Measurements from ENCODE around the gene NDUFB11. TPM values are rescaled to one million over a fixed set of nuclear protein-coding genes. Genes with fewer than 3 reads are reported as not detected.
A peak's percentile ranks its signal among the peaks of the same experiment; 100 is the strongest.
"Not testable (repeated sequence)": the region's sequence is repeated elsewhere in the genome, so short reads cannot be mapped to it uniquely, and the experiment has no call there.

NDUFB11 gene
- total RNA-seq, 2 donors from 2014 or later: 75.9 to 83.0 TPM

DNA sequence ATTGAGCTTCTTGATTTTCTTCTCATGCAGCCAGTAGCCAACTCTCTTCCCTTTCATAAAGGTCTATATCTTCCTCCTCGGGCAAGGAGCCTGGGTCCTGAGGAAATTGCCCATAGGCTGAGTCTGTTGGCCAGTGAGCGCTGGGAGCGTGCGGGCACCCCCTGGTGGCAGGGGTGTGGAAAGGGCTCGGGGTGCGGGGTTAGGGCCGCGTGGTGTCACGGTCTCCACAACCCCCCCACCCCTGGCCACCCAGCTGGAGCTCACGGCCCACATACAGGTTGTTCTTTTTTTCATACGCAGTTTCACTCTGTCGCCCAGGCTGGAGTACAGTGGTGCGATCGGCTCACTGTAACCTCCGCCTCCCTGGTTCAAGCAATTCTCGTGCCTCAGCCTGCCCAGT lies 13.6 kb upstream of the NDUFB11 start:
- DNase-seq: no peak
- intact Hi-C loops (cut with DNase I, micrococcal nuclease): no loop called here
- no peak for ATAC-seq

DNA sequence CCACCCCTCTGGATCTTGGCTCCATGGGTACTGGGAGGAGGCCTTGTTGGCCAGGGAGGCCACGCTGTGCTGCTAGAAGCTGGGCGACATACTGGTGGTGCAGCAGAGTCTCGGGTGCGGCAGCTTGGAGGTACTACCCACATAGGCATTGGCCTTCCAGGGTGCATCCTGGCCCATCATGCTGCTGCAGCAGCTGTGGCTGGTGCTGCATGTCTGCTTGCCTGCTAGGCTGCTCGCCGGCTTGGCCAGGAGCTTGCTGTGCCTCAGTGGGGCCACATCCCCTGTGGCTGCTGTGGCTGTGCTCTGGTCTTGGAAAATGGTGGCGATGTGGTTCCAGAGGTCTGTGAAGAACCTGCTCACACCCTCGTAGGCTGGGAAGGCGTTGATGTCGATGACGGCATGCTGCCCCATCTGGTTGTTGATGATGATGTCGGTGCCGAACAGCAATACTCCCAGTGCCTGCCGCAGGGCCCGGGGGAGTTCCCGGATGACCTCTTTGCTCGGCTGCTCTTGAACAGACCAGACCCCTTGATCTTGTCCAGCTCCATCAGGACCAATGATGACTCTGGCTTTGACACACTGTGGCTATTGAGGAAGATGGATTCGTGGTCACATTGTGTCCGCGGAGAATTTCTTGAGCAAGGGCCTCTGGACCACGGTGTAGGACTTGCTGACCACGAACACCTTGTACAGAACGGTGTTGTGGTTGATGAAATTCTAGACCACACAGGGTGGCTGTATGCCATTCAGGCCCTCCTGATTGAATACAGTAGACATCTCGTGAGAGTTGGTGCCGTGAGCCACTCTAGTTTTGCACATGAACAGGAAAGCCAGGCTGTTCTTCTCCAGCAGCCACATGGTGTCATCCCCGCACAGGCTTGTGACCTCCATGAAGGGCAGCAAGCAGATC lies 12.4 kb upstream of the NDUFB11 start:
- intact Hi-C loops (cut with DNase I, micrococcal nuclease): no loop called here
- no peak for DNase-seq
- ATAC-seq: no peak

DNA sequence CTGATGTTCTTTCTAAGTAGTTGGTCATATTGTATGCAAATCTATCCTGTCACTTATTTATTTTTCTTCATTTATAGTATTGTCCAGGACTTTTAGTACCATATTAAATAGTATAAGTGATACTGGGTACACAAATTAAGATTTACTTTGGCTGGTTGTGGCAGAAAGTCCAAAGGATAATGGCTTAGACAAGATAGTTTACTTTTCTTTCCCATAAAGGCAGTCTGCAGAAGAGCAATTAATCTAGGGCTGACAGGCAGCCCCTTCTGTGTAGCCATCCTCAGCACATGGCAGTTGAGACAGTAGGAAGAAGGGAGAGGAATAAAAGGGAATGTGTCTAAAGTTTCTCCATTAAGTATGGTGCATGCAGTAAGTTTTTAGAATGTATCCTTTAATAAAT lies 6.9 kb upstream of the NDUFB11 start:
- no peak for ATAC-seq
- intact Hi-C loops (cut with DNase I, micrococcal nuclease): no loop called here

DNA sequence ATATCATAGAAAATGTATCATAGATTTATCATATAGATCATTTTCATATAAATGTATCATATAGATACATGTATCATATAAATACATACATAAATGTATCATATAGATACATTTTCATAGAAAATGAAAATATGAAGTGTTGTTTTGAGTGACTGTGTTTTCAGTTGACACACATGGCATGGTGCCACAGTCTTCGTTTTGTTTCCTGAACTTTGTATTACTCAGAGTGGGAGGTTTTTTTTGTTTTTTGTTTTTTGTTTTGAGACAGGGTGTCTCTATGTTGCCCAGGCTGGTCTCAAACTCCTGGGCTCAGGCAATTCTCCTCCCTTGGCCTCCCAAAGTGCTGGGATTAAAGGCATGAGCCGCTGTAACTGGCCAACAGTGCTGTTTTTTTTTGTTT lies 4.4 kb upstream of the NDUFB11 start:
- DNase-seq (no peak), ATAC-seq (no peak)
- intact Hi-C loops (cut with DNase I, micrococcal nuclease): no loop called here

More for the DNA sequence above, 6.9 kb upstream of the NDUFB11 start:
- DNase-seq: no peak

DNA sequence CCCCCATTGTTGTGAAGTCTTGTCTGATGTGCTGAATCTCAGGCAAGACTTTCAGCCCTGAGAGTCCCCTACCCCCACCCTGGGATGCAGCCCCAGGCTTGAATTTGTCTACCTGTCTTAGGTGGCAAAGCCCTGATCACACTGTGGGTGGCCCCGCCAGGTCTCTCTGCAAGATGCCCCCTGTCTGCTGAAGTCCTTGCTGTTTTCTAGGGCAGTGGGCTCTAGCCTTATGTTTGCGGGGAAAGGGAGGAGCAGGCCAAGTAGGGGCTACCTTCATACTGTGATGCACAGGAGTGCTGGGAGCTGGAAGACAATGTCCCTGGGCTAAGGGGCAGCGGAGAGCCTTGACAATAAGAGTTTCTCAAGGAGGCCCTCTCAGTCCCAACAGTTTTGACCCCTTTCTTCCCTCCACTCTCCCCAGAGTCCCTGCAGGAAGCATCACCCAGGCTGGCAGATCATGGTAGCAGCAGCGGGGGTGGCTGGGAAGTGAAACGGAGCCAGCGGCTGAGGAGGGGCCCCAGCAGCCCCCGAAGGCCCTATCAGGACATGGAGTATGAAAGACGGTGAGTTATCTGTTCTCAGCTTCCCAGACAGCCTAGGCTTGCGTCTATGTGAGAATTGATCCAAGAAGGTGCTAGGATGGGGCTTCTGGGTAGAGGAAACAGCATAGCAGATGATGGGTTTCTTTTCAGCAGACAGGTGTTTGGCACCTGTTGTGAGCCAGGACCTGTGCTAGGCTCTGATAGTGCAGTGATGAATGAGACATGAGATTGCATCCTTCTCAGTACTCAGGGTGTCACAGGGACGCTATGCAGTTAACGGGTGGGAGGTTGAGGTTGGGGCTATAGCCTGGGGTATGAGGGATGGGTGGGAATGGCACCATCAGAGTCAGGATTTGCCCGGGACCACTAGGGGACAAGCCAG lies 2.7 kb upstream of the NDUFB11 start:
- ATAC-seq (no peak), DNase-seq (no peak)
- intact Hi-C loops (cut with DNase I, micrococcal nuclease): no loop called here

DNA sequence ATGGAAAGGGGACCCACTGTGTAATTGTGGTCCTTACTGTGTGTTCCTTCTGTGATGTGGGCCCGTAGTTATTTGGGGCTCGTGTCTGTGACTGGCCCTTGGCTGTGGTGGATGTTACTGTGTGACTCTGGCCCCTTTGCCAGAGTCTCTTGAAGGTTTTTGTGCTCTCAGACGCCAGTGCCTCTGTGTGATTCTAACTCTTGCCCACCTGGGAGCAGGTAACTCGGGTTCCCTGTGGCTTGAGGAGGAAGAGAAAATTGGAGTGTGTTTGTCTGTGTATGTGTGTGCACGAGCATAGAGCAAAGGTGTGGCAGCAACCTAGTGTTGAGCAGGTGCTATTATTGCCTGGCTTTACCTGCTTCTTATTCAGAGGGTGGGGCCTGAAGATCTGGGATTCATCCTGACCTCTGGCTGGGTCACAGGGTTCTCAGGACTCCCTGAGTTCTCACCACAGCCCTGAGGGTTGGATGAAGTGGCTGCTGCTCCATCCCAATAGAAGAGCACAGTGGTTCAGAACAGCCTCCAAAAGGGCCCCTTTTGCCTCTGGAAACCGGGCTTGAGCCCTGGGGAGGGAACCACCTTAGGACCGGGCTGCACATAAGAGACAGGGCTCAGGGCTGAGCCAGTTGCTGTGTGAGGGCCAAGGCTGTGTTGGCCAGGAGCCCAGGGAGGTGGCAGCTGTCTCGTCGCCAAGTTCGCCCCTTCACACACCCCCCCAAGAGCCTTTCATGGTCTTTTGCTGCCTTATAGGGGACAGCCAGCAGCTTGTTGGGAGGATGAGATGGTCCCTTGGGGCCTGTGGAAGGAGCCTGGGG lies 1.8 kb upstream of the NDUFB11 start:
- intact Hi-C loops (cut with DNase I, micrococcal nuclease): no loop called here
- DNase-seq: peak; percentile 27 to 53
- peak; percentile 60 for ATAC-seq

DNA sequence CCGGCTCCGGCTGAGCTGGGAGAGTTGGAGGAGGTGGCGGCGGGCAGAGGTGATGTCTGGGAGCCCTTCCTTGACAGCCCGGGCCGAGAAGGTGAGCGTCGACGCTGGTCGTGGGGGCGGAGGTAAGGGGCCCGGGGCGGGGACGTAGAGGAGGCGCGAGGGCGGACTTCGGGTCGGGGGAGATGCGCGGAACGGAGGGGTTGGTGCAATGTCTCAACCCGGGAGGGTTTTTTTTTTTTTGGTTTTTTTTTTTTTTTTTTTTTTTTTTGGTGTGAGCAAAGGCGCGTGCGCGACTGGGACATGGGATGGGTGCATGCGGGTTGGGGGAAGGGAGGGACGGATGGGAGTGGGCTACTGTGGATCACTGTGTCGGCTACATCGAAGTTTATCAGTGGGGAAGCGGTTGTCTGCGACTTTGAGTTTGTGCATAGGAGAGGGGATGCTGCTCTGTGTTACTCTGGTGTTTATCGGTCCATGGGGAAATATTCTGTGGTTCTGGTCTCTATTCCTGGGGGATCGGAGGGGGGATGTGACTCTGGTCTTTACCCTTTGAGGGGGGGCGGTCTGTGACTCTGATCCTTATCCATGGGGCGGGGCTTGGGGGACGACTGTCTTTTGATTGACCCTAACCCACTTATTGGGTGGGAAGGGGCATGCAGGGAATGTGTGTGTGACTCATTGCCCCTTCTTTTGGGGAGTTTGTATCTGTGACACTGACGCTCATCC lies 1.1 kb upstream of the NDUFB11 start:
- intact Hi-C loops (cut with DNase I, micrococcal nuclease): no loop called here
- ATAC-seq (peak; percentile 32), DNase-seq (peak in 1 of 2 donors; percentile 23)

DNA sequence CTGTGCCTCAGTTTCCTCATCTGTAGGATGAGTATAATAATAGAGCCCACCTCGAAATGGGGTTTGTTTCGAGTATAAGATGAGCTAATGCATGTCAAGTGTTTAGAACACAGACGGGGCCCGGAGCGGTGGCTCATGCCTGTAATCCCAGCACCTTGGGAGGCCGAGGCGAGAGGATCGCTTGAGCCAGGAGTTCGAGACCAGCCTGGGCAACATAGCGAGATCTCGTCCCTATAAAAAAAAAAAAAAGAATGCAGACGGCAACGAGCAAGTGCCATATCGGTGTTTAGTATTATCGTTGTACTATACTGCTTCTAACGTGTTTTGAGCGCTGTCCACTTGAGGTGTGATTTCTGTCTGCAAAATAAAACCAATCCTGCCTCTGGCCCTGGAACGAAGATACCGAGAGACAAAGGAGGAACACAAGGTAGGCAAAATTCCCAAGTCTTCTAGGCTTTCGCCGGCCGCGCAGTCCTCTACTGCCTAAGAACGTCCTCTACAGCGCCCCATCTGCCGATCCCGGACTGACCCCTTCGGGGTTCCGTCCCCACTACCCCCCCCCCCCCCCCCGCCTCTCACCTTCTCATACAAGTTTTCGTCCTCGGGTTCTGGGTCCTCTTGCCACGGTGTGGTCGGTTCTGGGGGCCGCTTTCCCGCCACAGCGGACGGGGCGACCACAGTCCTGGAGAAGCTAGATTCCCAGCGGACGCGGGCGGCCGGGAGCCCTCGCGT lies 442 bp downstream of the NDUFB11 start:
- peak; percentile 26 for ATAC-seq
- peak in 1 of 2 donors; percentile 51 for DNase-seq
- intact Hi-C loops (cut with DNase I, micrococcal nuclease): no loop called here

DNA sequence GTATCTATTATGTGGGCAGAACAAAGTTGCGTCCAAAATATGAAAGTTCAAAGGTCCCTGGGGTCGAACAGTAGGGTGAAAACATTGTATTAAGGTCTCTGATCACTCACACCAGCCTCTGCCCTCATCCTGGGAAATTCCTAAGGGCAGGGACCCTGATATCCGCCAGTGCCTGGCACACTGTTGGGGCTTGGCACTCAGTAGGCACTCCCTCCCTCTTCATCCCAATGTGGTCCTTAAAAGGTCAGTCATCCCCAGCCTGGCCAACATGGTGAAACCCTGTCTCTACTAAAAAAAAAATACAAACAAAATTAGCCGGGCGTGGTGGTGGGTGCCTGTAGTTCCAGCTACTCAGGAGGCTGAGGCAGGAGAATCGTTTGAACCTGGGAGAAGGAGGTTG lies 6.3 kb downstream of the NDUFB11 start:
- ATAC-seq: no peak
- intact Hi-C loops (cut with DNase I, micrococcal nuclease): no loop called here
- DNase-seq: no peak

DNA sequence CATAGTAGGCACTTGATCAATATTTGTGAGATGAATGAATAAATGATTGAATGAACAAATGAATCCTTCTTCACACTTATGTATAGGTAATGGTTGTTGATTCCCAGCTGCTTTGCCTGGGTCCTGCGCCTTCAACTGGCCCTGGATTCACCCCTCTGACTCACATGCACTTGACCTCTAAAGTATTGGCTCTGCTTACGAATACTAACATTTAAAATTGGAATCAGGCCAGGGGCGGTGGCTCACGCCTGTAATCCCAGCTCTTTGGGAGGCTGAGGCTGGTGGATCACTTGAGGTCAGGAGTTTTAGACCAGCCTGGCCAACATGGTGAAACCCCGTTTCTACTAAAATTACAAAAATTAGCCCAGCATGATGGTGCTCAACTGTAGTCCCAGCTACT lies 8.9 kb downstream of the NDUFB11 start:
- DNase-seq; intact Hi-C loops (cut with DNase I, micrococcal nuclease): not testable (repeated sequence)
- peak; percentile 76 for ATAC-seq

DNA sequence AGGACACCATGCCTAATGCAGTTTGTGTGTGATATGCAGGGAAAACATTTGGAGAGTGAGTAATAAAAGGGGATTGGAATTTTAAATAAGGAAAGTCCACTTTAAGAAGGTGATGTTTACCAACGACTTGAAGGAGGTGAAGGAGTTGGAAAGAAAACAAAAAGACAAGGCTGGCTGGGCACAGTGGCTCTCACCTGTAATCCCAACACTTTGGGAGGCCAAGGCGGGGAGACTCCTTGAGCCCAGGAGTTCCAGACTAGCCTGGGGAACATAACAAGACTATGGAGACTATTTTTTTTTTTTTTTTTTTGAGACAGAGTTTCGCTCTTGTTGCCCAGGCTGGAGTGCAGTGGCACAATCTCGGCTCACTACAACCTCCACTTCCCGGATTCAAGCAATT lies 11.0 kb downstream of the NDUFB11 start:
- ATAC-seq: no peak
- intact Hi-C loops (cut with DNase I, micrococcal nuclease): no loop called here
- no peak for DNase-seq

DNA sequence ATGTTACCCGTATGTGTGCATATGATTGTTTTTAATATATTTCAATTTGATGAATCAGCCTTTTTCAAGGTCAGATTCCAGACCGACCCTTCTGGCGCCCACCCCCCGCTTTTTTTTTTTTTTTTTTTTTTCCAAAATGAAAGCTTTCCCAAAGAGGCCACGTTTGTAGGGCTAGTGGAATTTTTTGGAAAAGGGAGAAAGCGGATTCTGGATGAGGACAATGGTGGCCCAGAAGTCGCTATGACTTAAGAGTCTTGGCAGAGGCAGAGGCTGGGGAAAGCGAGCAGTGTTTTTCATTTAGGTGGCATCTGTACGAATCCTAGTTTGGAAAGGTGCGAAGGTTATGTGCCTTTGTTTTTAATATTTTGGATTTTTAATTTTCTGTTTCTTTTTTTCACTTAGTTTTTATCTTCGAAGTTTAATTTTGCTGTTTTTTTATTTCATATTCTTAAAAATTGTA lies 14.6 kb downstream of the NDUFB11 start:
- ATAC-seq: no peak
- no peak for DNase-seq
- intact Hi-C loops (cut with DNase I, micrococcal nuclease): no loop called here

DNA sequence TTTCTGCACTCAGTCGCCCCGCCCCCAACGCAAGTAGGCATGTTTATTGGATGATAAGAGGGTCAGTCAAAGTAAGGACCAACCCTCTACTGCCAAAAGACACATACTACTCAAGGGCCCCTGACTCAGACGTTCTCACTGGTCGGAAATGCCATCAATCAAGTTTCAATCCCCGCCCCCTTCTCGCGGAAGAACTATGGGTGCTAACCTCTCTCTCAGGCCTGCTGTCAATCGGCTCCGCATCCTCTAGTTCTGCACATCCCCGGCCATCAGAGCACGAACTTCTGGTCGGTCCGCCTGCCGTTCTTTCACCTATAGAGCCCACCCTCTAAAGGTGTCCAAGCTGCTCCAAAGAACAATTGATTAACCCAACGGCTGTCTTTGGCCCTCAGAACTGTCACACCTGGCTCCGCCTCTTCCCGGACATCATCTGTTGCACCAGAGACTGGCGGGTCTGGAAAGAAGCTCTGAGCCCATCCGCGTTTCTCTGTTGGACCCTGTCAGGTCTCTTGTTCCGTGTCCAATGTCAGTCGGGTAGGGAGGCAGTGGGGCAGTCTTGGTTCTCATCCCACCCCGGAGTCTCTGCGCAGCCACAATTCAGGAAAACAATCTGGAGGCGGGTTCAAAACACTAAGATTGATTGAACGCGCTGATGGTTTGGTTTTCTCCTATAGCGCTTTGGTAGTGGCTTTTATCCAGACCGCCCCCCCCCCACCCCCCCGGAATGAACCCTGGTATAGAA lies 15.2 kb downstream of the NDUFB11 start:
- DNase-seq (peak; percentile 89 to 90), ATAC-seq (peak; percentile 98)
- intact Hi-C loops (cut with DNase I, micrococcal nuclease): no loop called here

DNA sequence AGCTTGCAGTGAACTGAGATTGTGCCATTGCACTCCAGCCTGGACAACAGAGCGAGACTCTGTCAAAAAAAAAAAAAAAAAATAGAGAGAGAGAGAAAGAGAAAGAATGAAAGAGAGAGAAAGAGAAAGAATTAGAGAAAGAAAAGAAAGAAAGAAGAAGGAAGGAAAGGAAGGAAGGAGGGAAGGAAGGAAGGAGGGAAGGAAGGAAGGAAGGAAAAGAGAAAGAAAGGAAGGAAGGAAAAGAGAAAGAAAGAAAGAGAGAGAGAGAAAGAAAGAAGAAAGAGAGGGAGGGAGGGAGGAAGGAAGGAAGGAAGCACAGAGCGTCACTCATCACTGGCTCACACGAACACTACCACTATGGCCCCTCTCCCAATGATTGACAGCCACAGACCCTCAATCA lies 20.0 kb downstream of the NDUFB11 start:
- intact Hi-C loops (cut with DNase I, micrococcal nuclease); ATAC-seq; DNase-seq: not testable (repeated sequence)

DNA sequence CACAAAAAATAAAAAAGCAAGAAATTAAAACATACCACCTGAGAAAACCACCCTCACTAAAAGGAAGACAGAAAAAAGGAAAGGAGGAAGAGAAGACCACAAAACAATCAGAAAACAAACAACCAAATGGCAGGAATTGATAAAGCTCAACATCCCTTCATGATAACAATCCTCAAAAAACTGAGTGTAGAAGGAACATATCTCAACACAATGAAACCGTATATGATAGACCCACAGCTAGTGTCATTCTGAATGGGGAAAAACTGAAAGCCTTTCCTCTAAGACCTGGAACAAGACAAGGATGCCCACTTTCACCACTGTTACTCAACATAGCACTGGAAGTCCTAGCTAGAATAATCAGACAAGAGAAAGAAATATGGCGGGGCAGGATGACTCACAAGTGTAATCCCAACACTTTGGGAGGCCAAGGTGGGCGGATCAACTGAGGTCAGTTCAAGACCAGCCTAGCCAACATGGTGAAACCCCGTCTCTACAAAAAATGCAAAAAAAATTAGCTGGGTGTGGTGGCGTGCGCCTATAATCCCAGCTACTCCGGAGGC lies 27.9 kb downstream of the NDUFB11 start:
- DNase-seq; intact Hi-C loops (cut with DNase I, micrococcal nuclease); ATAC-seq: not testable (repeated sequence)

DNA sequence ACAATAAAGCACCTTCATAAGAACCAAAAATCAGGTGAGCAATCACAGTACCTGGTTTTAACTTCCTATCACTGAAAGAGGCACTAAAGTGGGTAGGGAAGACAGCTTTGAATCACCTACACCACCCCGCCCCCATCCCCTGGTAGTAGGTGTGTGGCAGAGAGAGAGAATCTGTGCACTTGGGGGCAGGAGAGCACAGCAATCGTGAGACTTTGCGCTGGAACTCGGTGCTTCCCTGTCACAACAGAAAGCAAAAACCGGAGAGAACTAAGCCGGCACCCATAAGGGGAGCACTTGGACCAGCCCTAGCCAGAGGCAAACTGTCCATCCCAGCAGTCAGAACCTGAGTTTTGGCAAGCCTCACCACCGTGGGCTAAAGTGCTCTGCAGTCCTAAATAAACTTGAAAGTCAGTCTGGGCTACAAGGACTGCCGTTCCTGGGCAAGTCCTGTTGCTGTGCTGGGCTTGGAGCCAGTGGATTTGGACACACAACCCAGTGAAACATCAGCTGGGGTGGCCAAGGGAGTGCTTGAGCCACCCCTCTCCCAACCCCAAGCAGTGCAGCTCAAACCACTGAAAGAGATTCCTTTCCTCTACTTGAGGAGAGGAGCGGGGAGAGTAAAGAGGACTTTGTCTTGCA lies 32.1 kb downstream of the NDUFB11 start:
- ATAC-seq (no peak), DNase-seq (no peak)
- intact Hi-C loops (cut with DNase I, micrococcal nuclease): no loop called here

Data from left colon (tissue), 2 donors.